Measurements from ENCODE around the gene DMAC2.

DNA sequence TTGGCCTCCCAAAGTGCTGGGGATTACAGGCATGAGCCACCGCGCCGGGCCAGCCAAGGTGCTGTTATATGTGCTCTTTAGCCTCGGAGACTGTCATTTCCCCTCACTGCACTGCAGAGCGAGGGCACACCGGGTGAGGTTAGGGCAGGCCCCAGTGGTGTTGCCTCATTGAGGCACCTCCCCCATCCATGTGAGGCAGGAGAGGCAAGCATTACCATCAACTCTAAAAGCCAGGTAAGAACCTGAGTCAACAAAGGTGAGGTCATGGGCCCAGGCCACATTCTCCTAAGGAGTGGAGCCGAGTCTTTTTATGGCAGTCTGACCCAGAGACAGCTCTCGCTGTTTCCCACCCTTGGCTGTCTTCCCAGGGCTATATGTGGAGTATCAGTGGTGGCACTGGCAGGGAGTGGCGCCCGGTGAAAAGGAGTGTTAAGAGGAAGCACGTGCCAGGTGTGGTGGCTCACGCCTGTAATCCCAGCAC, 23.5 kb downstream of the DMAC2 start:
- TF ChIP-seq, protein P1, sequence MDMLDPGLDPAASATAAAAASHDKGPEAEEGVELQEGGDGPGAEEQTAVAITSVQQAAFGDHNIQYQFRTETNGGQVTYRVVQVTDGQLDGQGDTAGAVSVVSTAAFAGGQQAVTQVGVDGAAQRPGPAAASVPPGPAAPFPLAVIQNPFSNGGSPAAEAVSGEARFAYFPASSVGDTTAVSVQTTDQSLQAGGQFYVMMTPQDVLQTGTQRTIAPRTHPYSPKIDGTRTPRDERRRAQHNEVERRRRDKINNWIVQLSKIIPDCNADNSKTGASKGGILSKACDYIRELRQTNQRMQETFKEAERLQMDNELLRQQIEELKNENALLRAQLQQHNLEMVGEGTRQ (IDR thresholded peaks at IDR 0.05; ENCODE audit: borderline replicate concordance, low read depth, low read length): no peak
- TF ChIP-seq JUND (IDR thresholded peaks at IDR 0.05): no peak
- TF ChIP-seq, protein P2, sequence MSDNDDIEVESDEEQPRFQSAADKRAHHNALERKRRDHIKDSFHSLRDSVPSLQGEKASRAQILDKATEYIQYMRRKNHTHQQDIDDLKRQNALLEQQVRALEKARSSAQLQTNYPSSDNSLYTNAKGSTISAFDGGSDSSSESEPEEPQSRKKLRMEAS (IDR thresholded peaks at IDR 0.05; ENCODE audit: low read depth): no peak
- TF ChIP-seq, protein P3, sequence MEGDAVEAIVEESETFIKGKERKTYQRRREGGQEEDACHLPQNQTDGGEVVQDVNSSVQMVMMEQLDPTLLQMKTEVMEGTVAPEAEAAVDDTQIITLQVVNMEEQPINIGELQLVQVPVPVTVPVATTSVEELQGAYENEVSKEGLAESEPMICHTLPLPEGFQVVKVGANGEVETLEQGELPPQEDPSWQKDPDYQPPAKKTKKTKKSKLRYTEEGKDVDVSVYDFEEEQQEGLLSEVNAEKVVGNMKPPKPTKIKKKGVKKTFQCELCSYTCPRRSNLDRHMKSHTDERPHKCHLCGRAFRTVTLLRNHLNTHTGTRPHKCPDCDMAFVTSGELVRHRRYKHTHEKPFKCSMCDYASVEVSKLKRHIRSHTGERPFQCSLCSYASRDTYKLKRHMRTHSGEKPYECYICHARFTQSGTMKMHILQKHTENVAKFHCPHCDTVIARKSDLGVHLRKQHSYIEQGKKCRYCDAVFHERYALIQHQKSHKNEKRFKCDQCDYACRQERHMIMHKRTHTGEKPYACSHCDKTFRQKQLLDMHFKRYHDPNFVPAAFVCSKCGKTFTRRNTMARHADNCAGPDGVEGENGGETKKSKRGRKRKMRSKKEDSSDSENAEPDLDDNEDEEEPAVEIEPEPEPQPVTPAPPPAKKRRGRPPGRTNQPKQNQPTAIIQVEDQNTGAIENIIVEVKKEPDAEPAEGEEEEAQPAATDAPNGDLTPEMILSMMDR (IDR thresholded peaks at IDR 0.05): no peak
